Ovary (tissue), 9 donors: Measurements from ENCODE around the gene SLC16A5. TPM values are rescaled to one million over a fixed set of nuclear protein-coding genes. Genes with fewer than 3 reads are reported as not detected.
A peak's percentile ranks its signal among the peaks of the same experiment; 100 is the strongest.
"Not testable (repeated sequence)": the region's sequence is repeated elsewhere in the genome, so short reads cannot be mapped to it uniquely, and the experiment has no call there.

Experiments used
- DNase-seq, 5 donors: peaks; one replicate each; pipeline ENCODE4 v3.0.0-alpha.2; 2019 to 2020
- H3K27ac ChIP-seq, 2 donors: fragments of 200-600 bp; one replicate each; pipeline versions ENCODE4 v1.5.1 to v1.8.0; 2019 to 2022
- H3K27me3 ChIP-seq: fragments of 200-600 bp; one replicate; pipeline ENCODE4 v1.8.0; 2022
- H3K36me3 ChIP-seq: fragments of 200-600 bp; sonication (generic); one replicate; pipeline ENCODE4 v1.5.1; 2019
- H3K4me1 ChIP-seq: one replicate; pipeline ENCODE4 v1.8.1; 2013; ENCODE audit warnings: mild to moderate bottlenecking, moderate library complexity; ENCODE audit not compliant: insufficient read depth
- H3K4me3 ChIP-seq: fragments of 200-600 bp; sonication (generic); one replicate; pipeline ENCODE4 v1.5.1; 2017
- H3K9me3 ChIP-seq, 2 donors: fragments of 200-600 bp in 1 of 2; sonication (generic) in 1 of 2; one replicate each; pipeline versions ENCODE4 v1.5.1 to v1.8.1; 2013 to 2019; ENCODE audit warnings: mild to moderate bottlenecking in 1 of 2, moderate library complexity in 1 of 2
- CTCF ChIP-seq, 3 donors: fragments of 450-650 bp in 2 of 3; fragments of 200-600 bp in 1 of 3; IDR thresholded peaks; one replicate each; pipeline versions ENCODE4 v1.5.1 to v1.8.0; 2016 to 2022; ENCODE audit warnings: antibody characterized with exemption in 3 of 3, mild to moderate bottlenecking in 1 of 3
- EP300 ChIP-seq: sonication (generic); formaldehyde crosslinking; IDR thresholded peaks from one replicate; pipeline ENCODE4 v1.6.1; 2017; ENCODE audit warnings: antibody characterized with exemption
- POLR2A ChIP-seq: fragments of 450-650 bp; IDR thresholded peaks from one replicate; pipeline ENCODE4 v1.6.1; 2017; ENCODE audit warnings: antibody characterized with exemption, mild to moderate bottlenecking, moderate library complexity
- WGBS, 3 donors: extraction: QIAGEN DNeasy Blood & Tissue Kit in 1 of 3; methylation state at CpG; one replicate each; pipeline versions ENCODE4 v1.1.5 to v1.1.7; 2013 to 2017; 5-methylcytosine and 5-hydroxymethylcytosine counted together
- intact Hi-C, 4 donors: fragments of 100-400 bp; cut with DNase I; formaldehyde crosslinking; loops; one replicate each; pipeline versions ENCODE4 v1.11.0 to v1.15.1; 2022 to 2023
- polyA plus RNA-seq, 2 donors: library from polyadenylated mRNA; stranded (reverse); fragments of 200-250 nt in 1 of 2; fragments of 350-450 nt in 1 of 2; fragmentation: Illumina TruSeq in 1 of 2; extraction: RNeasy Lipid Tissue Mini Kit (QIAGEN cat#74804) in 1 of 2; gene quantifications; one replicate each; pipeline ENCODE4 v1.2.3, GENCODE V29; 2013 to 2014
- total RNA-seq, 7 donors: library from RNA; depleted of rRNA in 2 of 7; stranded (reverse); fragments of >200 nt in 2 of 7; fragmentation: NEBNext Ultra II Directional in 3 of 7; extraction: Animal tissue kit (Norgen Biotek cat#: 25700) in 3 of 7; gene quantifications; one replicate each; pipeline versions ENCODE4 v1.1.0 to v1.2.4, GENCODE V29; 2016 to 2023
- donor health status: DM: no; HTN: no; CAD: no; lungs with moderate emphysema.
- donor health status: DM: no; HTN: no; CAD: no.
- donor health status: Bipolar disorder and iron deficiency.
- donor health status: DM: yes; HTN: yes; CAD: no.
- donor health status: DM: no; HTN: no; CAD: no.
- donor health status: DM: yes; HTN: yes; CAD: no.

Gene SLC16A5
- total and polyA plus RNA-seq, 9 donors = 2.0 to 20.6 (median 12.1) TPM

- 71 to 75% (median 74%) methylated on average over 7 of the region's 7 CpGs for WGBS, 3 donors
- Histone ChIP-seq H3K9me3 (no peaks in the 10 kb centered on the region), H3K36me3 (no peaks in the 10 kb centered on the region), H3K4me3 (no peak overlapping the region), H3K27ac (no peak overlapping the region), H3K4me1 (peaks cover 2% of the 10 kb centered on the region), H3K27me3 (no peaks in the 10 kb centered on the region)
- intact Hi-C loops = no loop called here
- TF ChIP-seq EP300 (no peak), POLR2A (no peak), CTCF (IDR thresholded peaks at IDR 0.05) (no peak)
- no peak for DNase-seq
These were observed 43.0 kb upstream of the SLC16A5 start for GRCh38 chr17:75044716-75045115.

- DNase-seq = peak in 2 of 5 donors; percentile 46 to 53
- 15 to 19% (median 18%) methylated on average over 25 of the region's 25 CpGs for WGBS, 3 donors
- H3K36me3 ChIP-seq, H3K27me3 ChIP-seq, H3K27ac ChIP-seq, H3K9me3 ChIP-seq, intact Hi-C loops, H3K4me1 ChIP-seq: not testable (repeated sequence)
- H3K4me3 ChIP-seq = peak overlapping the region; percentile 97
These were observed 41.8 kb upstream of the SLC16A5 start for GRCh38 chr17:75045946-75046406.

GRCh38 chr17:75046407-75047289 is 41.1 kb upstream of the SLC16A5 start, which contains the start of the genes ATP5PD and KCTD2:
ATP5PD (minus strand) TSS chr17:75046969; CDS start chr17:75042650, 4,319 bp downstream.
KCTD2 (plus strand) TSS chr17:75047225; CDS start chr17:75047251, 26 bp downstream.
- WGBS, 3 donors = 0% methylated on average over 49 to 72 of the region's 72 CpGs
- no peaks in the 10 kb centered on the region for H3K36me3 ChIP-seq
- H3K4me1 ChIP-seq = peaks cover 2% of the 10 kb centered on the region
- TF ChIP-seq EP300 (no peak), CTCF (IDR thresholded peaks at IDR 0.05) (peak in 1 of 3 donors; percentile 6), POLR2A (peak; percentile 93)
- H3K27ac ChIP-seq = peak within 1 kb of the TSS; percentile 42 to 73
- peak; percentile 96 to 98 (median 97) for DNase-seq
- intact Hi-C loops = no loop called here
- H3K9me3 ChIP-seq = no peaks in the 10 kb centered on the region
- no peaks in the 10 kb centered on the region for H3K27me3 ChIP-seq
- H3K4me3 ChIP-seq = peak within 1 kb of the TSS; percentile 97

- intact Hi-C loops = no loop called here
- H3K9me3 ChIP-seq = no peaks in the 10 kb centered on the region
- peak overlapping the region; percentile 33 to 73 for H3K27ac ChIP-seq
- no peaks in the 10 kb centered on the region for H3K36me3 ChIP-seq
- peaks cover 2% of the 10 kb centered on the region for H3K4me1 ChIP-seq
- peak; percentile 57 to 75 (median 68) for DNase-seq
- peak overlapping the region; percentile 97 for H3K4me3 ChIP-seq
- 0 to 2% (median 0%) methylated on average over 21 to 38 of the region's 38 CpGs for whole genome bisulfite sequencing, 3 donors
- no peaks in the 10 kb centered on the region for H3K27me3 ChIP-seq
- TF ChIP-seq EP300 (no peak), POLR2A (no peak)
These were observed 40.2 kb upstream of the SLC16A5 start for GRCh38 chr17:75047398-75048098.

- intact Hi-C loops = no loop called here
- peak in 3 of 5 donors; percentile 27 to 52 (median 45) for DNase-seq
- Histone ChIP-seq H3K27ac (peak overlapping the region in 1 of 2 donors; percentile 73), H3K4me1 (peaks cover 2% of the 10 kb centered on the region), H3K9me3 (no peaks in the 10 kb centered on the region), H3K4me3 (peak overlapping the region; percentile 97), H3K27me3 (no peaks in the 10 kb centered on the region), H3K36me3 (no peaks in the 10 kb centered on the region)
- 6 to 20% (median 9%) methylated on average over 5 of the region's 5 CpGs for WGBS, 3 donors
- TF ChIP-seq CTCF (IDR thresholded peaks at IDR 0.05) (no peak), EP300 (no peak)
These were observed 39.4 kb upstream of the SLC16A5 start for GRCh38 chr17:75048249-75048878.
